Uterus (tissue), 2 donors: ENCODE data around the gene HLA-DOA.

ENCODE experiments used
- CTCF ChIP-seq, 4 experiments: fragments of 200-600 bp in 2 of 4; fragments of 450-650 bp in 2 of 4; sonication (generic) in 2 of 4; IDR thresholded peaks; one replicate each; pipeline ENCODE4 v1.5.1; 2016 to 2019; ENCODE audit warnings: antibody characterized with exemption in 4 of 4, mild to moderate bottlenecking in 2 of 4, moderate library complexity in 1 of 4
- POLR2A ChIP-seq, 2 donors: fragments of 450-650 bp; IDR thresholded peaks; one replicate each; pipeline ENCODE4 v1.6.1; 2016; ENCODE audit warnings: antibody characterized with exemption in 2 of 2, mild to moderate bottlenecking in 1 of 2, moderate library complexity in 1 of 2

GRCh38 chr6:33028220-33028849 lies 18.9 kb upstream of the HLA-DOA start:
- TF ChIP-seq CTCF (IDR thresholded peaks at IDR 0.05) = no peak
- no peak for TF ChIP-seq POLR2A (IDR thresholded peaks at IDR 0.05)
